HCT116 (cell line): ENCODE measurements around the gene EXOC4.

Experiments used
- CTCF ChIP-seq, 3 experiments: fragments of 200-600 bp in 1 of 3; sonication (generic) in 1 of 3; IDR thresholded peaks in 2 of 3; conservative IDR thresholded peaks in 1 of 3; 2 replicates each; pipeline ENCODE4 v1.5.1; 2012 to 2017; ENCODE audit warnings: low read depth in 2 of 3, low read length in 2 of 3, antibody characterized with exemption in 1 of 3, borderline replicate concordance in 1 of 3, control low read depth in 1 of 3, mild to moderate bottlenecking in 1 of 3, mixed read lengths in 1 of 3, mixed run types in 1 of 3, moderate library complexity in 1 of 3; ENCODE audit not compliant: insufficient read depth in 1 of 3
- MAX ChIP-seq: IDR thresholded peaks from 2 replicates; pipeline ENCODE4 v1.6.1; 2012
- POLR2A ChIP-seq: IDR thresholded peaks from 2 replicates; pipeline ENCODE4 v1.7.0; 2011; ENCODE audit warnings: borderline replicate concordance; ENCODE audit not compliant: insufficient read depth, insufficient read length; ENCODE audit errors: extremely low read depth
- RAD21 ChIP-seq: IDR thresholded peaks from 2 replicates; pipeline ENCODE4 v1.6.1; 2012; ENCODE audit warnings: low read depth, mild to moderate bottlenecking
- SIN3A ChIP-seq: IDR thresholded peaks from 2 replicates; pipeline ENCODE4 v1.6.1; 2012; ENCODE audit warnings: low read depth
- YY1 ChIP-seq: IDR thresholded peaks from 2 replicates; pipeline ENCODE4 v1.6.1; 2011; ENCODE audit warnings: low read length, low read depth, moderate library complexity, mild to moderate bottlenecking; ENCODE audit not compliant: insufficient replicate concordance; ENCODE audit errors: extremely low read depth
- ZFX ChIP-seq: fragments of 450-650 bp; IDR thresholded peaks from 2 replicates; pipeline ENCODE4 v1.6.1; 2017

GRCh38 chr7:133573554-133574265 lies 320.8 kb downstream of the EXOC4 start:
- TF ChIP-seq SIN3A (no peak), CTCF (IDR thresholded peaks at IDR 0.05 in 2 of 3, conservative IDR thresholded peaks at IDR 0.05 in 1 of 3; ENCODE audit: borderline replicate concordance in 1 of 3, insufficient read depth in 1 of 3, low read depth in 2 of 3, low read length in 2 of 3) (no peak), POLR2A (no peak), RAD21 (no peak), MAX (no peak), YY1 (no peak), ZFX (no peak)
